CD4-positive, alpha-beta T cell treated with Interleukin-12 subunit alpha and Interleukin-12 subunit beta, for 1 hour (primary cell): ENCODE results near the gene NPS.

Experiments
- DNase-seq: peaks from one replicate; pipeline ENCODE4 v3.0.0-alpha.2; 2020

The NPS gene, protein sequence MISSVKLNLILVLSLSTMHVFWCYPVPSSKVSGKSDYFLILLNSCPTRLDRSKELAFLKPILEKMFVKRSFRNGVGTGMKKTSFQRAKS

DNA sequence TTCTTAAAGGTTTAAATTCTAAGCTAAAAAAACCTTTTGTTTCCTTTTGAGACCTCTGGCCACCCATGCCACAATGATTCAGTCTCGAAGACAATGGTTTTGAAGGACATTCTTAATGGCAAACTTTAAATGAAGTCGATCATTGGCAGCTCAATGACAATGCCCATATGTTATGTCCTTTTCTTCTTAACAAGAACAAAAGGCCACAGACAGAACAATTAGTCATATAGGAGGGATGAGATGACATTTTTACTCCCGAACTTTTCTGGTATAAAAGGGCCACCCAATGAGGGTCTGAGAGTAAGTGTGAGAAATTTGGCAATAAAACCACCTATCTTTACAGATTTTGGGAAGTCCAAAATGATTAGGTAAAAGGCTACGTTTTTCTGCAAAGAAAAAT is at the start of gene NPS:
TSS of gene NPS (plus strand) at position 301 of the 400 bp plus-strand sequence. CDS start at position 361, 60 bp downstream.
- DNase-seq: no peak

DNA sequence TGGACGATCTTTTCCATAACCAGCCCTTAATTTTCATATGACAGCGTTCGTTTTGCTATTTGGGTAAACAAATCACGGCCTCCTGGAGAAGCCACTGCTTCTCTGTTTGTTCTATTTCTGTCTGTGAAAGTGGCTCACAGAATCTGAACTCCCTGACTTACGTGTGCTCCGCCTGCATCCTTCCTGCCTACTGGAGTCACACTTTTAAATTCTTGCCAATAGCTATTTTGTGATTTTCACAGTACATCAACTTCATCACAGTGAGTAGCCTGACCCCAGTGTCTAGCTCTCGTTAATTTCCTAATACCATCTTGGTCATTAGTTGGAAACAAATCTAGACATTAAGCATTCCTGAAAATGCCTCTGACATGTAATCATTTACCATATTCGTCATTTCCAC is 49.0 kb upstream of the NPS start:
- DNase-seq: no peak

DNA sequence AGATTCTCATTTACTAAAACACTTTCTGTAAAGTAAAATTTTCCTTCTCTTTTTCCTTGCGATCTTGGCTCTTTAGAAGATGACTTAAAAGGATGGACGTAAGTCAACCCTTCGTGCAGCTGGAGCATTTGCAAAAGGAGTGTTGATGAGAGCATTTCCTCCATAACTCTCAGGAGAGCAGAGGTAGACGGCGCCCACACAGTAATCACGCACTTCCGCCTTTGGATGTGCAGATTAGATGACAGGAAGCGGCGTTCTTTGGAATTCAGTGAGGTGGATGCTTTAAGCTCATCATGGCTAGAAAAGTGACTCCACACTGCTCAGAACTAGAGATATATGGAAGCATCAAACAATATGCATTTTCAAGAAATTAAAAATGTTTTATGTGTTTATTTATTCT is 43.0 kb upstream of the NPS start:
- no peak for DNase-seq

DNA sequence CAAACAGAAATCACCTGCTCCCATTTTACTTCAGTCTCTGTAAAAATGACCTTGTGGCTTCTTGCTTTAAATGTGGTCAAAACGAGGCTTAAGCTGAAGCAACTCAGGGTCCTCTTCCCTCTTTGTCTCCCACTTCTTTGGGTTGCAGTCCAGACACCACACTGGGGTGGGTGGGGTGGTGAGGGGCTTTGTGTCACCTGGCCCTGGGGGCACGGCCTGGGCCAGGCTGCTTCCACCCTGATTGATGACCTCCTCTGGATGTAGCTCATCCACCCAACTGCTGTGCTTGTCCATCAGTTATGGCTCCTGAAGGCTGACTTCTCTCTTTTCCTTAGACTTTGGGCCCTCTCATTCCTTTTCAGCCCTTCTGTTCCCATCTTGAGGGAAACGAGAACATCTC is 26.8 kb upstream of the NPS start:
- DNase-seq: no peak

DNA sequence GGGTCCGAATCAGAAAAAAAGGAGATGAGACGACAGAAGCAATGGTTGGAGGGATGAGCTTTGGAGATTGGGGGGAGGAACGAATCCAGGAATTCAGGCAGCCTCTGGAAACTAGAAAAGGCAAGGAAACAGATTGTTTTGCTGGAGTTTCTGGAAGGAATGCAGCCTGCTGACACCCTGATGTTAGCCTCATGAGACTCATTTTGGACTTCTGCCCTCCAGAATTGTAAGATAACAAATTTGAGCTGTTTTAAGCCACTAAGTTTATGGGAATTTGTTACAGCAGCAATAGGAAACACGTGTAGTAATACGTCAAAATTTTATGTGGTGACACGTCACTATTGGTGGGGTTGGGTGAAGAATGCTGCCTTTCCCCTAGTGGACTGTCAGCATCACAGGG is 25.6 kb upstream of the NPS start:
- DNase-seq: no peak

DNA sequence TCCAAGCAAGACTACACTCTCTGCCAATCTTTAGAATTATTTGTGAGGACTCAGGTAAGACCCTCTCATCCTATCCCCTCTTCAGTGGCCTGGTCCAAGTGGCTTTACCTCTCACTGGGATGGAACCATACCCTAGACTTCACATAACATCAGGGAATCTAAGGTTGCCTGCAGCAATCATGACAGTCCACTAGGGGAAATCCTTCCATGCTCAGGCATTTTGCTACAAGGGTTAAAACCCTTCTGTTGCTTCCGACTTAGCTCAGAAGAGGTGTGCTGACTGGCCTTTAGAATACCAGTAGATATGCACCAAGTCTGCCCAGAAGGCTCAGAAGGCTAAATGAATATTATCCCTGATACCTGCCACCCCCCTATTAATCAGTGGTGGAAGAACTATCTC is 24.9 kb upstream of the NPS start:
- no peak for DNase-seq

DNA sequence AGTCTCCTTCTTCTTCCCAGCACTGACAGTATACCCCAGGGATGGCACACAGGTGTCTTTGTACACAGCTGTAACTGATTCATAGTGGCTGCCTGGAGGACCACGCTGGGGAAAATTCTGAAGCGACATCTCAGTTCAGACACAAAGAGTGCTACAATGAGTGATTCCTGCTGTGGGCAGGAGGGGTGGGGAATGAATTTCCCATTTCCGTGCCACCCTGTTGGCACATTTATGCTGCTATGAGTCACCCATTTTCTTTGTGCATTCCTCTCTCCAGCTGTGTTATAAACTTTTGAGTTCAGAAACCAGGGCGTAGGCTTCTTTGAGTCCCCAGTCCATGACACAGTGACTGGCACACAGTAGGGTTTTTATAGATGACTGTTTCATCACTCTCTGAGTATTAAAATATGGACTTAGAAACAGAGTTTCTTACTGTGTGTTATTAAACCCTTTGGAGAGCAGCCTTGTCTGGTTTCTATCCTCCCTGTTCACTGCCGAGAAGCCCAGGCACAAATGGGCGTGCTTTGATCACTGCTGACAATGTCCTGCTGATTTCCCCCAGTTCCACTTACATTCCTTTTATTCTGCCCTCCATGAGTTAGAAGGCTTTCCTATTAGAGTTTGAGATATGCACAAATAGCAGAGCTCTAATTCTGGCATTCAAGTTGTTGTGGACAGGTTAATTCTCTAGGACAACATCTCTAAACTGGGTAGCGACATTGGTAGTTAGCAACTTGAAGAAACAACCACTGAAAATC is 24.0 kb upstream of the NPS start:
- DNase-seq: no peak

DNA sequence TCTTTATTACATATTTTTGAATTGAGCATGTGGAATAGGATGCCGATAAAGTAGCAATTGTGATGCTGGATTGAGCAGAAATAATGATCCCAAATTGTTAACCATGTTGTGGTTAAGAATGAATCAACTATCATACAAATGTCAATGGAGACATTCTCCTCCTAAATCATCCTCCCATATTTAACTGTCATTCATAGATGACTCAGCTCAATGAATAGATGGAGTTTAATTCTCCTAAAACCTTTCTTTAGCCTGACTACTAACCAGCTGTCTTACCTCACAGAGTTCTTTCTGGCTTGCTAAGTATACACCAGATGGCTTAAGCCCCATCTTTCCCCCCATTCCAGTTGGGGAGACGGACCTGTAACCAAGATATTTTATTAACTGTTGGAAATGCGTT is 23.4 kb upstream of the NPS start:
- no peak for DNase-seq

DNA sequence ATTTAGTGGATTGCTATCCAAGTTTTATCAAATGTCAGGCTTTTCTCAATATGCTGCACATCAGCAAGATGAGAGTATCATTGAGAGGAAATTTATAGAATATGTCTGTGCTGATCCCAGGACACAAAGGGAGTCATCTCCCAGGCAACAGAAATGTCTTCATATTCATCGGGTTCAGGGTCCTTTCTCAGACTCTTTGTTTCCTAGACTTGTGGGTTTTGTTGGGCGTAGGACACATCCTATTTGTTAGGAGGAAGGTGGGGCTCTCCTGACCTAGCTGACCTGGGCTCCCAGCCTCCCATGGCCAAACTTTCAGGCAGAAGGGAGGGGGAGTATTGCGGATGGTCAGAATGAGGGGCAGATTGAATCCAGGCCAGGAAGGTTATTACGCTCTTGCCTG is 22.9 kb upstream of the NPS start:
- DNase-seq: no peak

DNA sequence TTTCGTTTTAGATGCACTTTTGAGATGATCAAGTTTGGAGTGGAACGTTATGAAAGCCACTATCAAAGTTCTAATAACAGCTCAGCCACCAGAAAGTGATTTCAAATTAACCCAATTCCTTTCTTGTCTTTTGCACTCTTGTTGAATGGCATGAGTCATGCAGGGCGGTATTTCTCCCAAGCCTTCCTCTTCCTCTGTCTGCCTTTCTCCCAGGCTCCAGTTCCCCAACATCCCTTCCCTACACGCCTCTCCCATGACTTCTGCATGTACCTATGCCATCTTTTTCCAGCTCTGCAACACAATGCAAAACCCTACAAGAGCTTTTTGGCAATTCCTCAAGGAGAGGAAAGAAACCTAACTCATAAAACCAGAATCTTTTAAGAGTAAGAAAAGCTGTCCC is 21.8 kb upstream of the NPS start:
- no peak for DNase-seq

DNA sequence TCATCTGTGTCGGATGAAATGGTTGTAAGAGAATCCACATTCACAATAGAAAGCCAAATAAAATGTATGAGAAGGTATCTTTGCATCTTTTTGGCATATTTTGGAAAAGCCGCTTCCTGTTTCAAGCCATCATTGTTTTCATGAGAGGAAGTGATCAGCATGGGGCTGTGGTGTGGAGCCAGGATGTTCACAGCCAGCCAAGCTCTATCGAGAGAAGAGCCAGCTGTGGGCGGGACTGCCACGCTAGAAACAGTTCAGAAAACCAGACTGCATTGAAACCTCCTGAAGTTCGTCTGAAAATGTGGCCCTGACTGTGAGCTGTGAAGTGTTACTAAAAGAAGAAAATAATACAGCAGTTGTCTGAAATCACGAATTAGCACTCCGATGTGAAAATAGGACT is 21.2 kb upstream of the NPS start:
- DNase-seq: no peak

DNA sequence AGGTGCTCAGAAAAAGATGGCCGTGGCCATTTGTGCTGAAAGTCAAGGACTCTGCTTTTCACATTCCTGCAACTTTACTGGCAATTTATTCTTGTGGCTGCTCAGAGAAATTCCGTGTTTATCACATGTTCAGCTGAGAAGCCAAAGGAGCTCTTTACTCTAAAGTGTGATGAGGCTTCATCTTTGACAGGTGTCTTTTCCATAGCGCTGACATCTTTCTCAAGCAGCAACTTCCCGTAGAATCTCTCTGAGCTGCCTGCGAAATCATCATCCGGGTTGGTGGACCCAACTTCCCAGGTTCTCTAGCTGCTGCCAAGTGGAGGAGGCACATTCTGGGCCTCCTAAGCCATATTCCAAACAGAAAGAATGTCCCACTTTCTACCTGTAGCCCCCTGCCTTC is 16.9 kb upstream of the NPS start:
- no peak for DNase-seq

DNA sequence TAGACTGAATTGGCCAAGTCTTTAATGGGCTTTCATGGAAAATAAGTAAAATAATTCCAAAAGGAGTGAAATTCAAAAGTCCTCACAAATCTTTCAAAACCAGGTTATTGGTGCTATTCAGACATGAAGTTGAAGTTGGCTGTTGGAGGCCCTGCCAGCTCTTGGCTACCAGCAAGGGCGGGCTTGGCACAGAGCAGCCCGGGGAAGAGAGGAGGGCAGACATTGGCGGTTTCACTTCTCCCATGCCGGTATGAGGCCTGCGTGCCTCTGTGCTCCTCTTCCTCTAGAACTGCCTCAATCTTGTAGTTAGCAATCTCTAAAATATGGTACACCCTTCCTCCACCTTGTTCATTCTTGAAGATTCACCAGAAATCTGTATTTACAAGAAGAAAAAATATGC is 16.4 kb upstream of the NPS start:
- no peak for DNase-seq

DNA sequence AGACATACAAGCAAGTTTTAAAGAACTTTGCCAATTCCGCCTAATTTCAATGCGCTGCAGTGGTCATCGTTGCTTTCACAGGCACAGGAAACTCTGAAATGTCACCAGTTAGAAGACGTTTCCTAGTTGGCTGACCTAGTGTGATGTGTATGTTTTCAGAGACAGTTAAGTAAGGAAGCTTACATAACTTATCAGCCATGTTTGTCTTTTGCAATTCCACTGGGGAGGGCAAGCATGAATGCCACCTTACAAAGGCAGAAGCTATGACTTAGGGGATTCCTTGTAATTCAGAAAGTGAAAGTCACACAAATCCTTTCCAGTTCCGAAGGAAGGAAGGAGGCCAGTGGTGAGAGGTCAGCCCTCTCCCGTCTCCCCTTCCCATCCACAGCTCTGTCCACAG is 15.0 kb upstream of the NPS start:
- no peak for DNase-seq

DNA sequence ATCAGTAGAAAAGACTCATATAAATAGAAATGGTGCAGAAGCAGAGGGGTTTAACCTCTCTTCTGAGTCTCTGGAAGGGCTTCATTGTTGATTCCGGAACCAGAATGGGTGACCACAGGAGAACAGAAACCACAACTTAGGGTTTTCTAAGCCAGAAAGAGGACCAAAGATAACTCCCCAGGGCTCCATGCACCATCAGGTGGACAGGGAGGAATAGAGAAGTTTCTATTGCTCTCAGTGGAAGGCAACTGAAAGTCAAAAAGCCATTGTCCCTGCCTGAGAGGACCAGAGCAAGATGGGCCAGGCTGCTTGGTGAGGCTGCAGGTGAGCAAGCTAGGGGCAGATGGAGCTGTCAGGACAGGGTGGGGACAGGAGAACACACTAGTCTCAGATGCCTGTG is 14.6 kb upstream of the NPS start:
- DNase-seq: no peak

DNA sequence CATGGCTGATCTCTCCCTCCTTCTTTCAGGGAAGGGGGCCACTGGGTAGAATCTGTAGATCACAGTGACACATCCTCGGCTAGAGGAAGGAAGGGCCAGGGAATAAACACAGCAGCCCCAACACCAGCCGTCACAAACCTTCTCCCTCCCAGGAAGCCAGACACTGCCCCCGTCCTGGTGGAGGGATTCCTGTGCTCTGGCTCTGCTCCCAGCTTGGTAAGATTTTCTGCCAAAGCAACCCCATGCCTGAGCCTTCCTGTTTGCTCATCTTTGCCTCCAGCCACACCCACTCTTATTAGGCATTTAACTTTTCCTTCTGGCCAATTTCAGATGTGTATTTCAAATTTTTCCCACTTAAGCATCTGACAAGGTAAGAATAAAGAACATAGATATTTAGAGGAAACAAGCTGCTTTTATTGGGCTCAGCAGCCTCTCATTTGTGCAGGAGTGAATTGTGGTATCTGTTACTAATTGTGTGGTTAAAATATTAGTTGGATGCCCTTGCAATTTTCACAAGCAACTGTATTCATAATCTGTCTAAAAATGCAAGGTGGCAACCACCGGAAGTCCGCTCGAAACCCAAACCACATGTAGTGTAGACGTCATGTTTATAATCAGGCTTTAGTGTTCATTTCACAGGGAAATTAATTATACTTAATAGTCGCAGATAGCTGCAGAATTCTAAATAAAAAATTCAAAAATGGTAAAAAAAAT is 13.2 kb upstream of the NPS start:
- no peak for DNase-seq

DNA sequence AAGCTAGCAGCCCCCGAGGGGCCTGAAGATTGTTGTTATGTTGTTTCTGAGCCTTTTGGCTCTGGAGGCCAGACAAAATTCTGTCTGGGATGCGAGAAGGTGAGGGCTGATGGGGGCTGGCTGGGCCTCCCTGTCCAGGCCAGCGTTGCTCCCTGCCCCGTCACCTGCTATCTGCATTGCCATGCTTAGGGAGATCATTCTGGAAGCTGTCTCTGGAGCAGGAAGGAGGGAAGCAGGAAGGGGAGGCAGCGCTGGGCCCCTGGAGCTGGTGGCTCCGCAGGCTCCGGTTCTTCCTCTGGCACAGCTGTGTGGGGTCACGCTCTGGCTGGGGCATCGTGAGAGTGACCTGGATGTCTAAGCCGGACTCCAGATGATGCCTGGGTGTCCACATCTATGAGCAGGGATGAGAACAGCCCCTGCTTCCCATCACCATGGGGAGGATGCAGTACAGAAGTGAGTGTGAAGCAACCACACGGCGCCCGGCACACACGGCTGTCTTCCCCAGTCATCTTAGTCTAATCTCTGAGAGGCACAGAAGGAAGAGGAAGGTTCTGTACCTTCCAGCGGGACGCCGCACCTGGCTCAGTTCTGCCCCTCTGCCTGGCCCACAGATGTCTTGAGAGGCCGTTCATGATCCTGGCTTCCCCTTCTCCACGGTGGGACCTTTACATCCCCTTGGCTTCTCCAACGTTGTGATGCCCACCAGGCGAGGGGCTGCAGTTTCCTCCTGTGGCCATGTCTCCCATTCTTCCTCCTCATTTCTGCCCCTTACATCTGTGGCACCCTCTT is 11.9 kb upstream of the NPS start:
- no peak for DNase-seq

DNA sequence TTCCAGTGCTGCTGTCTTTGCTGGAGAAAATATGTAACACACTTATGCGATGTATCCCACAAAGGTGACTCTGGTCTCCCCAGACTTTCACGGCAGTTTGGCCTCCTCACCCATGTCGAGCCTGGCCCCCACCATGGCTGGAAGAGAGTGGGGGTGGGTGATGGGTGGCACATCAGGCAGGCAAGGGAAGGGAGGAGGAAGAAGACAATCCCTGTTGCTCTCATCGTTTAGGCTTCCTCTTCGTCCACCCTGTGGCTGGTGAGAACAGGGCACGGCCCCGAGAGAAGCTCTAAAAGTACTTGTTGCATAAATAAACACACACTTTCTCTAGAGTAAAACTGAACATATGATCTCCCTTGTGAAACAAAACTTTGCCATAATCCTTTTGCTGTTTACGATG is 11.2 kb upstream of the NPS start:
- no peak for DNase-seq

DNA sequence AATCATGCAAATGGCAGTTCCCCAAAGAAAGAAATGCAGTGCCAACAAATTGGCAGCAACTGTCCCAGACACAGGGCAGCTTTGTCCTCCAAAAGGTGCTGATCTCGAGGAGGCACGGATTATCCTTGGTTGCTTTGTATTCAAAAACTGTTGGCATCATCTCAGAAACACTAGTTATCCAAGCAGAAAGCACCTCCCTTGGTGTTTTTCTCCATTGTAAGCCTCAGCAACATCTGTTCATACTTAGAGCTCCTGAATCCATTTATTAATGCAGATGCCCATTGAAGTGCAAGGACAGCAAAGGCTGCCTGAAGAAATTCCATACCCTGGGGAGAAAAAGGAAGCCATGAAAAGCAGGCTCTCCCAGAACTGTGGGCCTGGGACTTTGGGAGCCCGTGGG is 1.1 kb upstream of the NPS start:
- no peak for DNase-seq

DNA sequence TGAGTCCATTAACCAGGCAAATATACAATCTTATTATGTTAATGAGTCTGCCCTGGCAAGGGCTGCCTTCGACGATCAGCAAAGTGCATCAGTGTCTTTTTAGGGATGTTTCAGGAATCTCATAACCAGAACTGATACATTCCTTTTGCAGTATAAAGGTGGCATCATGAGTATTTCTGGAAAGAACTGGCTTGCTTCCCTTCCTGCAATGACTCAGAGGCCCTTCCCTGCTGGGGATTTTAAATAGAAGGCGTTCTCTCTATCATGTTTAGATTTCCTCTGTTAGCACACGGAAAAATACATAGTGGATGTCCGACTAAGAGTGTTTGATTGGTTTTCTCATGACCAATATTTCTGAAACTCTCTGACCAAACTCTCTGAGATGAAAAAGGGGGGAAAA is 1.8 kb downstream of the NPS start:
- DNase-seq: no peak

DNA sequence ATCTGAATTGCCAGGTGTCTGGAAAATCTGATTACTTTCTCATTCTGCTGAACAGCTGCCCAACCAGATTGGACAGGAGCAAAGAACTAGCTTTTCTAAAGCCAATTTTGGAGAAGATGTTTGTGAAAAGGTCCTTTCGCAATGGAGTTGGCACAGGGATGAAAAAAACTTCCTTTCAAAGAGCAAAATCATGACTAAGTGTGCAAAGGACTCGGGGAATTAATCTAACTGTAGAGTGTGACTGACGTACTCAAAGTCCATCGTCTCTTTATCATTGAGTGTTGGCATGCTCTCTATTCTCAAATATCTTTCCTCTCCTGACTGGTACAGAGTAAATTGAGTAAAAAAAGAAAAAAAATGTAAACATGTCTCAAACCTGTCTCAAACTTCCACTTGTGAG is 3.3 kb downstream of the NPS start:
- no peak for DNase-seq

DNA sequence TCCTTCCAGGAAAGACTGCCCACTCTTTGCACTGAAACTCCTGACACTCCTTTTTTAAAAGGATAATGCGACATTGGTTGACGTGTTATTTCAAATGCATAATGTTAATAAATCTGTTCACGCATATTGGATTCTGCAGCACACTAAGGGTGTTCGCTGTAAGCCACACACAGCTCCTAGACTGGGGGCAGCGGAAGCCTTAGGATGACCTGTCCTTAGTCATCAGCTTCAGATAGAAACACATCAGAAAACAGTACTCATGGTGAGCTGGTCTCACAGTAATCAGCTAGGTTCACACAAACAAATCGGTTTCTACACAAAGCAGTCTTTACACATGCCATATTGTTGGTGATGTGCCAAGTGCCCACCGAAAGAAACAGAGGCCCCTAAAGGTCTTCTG is 4.3 kb downstream of the NPS start:
- no peak for DNase-seq

DNA sequence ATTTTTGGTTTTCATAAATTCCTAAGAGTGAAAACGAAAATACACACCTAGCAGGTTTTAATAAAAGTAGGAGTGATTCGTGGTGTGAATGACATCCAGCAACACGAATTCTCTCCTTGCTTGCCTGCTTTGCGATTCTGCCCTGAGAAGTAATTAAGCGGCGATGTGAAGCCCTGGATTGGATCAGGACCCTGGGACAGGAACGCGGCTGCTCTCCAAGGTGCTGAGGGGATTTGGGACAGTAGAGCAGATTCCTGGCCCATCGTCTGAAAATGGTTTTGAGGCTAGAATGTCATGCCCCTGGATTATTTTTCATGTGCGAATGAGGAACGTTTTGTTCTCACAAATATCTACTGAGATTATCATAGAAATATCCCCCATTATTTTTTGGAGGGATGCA is 7.8 kb downstream of the NPS start:
- DNase-seq: no peak

DNA sequence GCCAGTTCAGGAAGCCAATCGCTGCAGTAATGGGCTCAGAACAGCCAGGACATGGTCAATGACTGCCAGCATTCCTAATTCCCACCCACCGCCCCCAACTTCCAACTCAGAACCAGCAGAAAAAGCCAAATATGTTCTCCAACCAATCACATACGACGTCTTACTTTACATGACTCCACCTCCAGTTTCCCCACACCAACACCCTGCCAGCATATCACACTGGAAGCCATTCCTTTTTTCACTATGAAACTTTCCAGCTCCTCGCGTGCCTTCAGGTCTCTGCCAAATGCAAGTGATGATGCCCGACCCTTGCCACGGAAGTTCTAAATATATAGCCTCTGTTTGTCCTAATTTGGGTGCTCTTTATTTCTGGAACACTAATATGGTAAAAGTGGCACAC is 12.5 kb downstream of the NPS start:
- no peak for DNase-seq
